GM08714 (cell line): ENCODE results near the gene TMEM72.

ENCODE experiments used
- H3K4me3 ChIP-seq: fragments of 200-500 bp; sonication (Bioruptor generic); 2 replicates; pipeline ENCODE4 v1.5.1; 2014; ENCODE audit warnings: mild to moderate bottlenecking, low read length, inconsistent platforms
- ZNF274 ChIP-seq: IDR thresholded peaks from 2 replicates; pipeline ENCODE4 v1.6.1; 2012; ENCODE audit warnings: mild to moderate bottlenecking, low read depth, low read length

Gene TMEM72

GRCh38 chr10:44982496-44982895 lies 71.4 kb downstream of the TMEM72 start:
- TF ChIP-seq ZNF274, result no peak

GRCh38 chr10:44983066-44983894 lies 72.1 kb downstream of the TMEM72 start:
- H3K4me3 ChIP-seq, result no peak overlapping the region
- no peak for TF ChIP-seq ZNF274

More at GRCh38 chr10:44982496-44982895, 71.4 kb downstream of the TMEM72 start:
- no peak overlapping the region for H3K4me3 ChIP-seq

DNA sequence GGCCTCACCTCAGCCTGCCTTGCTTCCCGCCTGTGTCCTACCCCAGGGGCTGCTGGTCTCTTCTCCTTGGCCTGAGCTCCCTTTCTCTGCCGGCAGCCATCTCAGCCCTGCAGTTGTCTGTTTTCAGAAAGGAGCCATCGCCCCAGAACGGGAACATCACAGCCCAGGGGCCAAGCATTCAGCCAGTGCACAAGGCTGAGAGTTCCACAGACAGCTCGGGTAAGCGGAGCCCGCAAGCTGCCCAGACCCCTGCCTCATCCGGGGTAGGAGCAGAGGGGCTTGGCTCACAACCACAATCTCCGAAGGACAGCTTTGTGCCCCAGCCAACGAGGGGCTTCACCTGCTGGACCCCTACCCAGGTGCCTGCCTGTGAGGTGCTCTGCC lies 72.8 kb downstream of the TMEM72 start:
- TF ChIP-seq ZNF274, result no peak
- no peak overlapping the region for H3K4me3 ChIP-seq

- TF ChIP-seq ZNF274, result no peak
- no peak overlapping the region for H3K4me3 ChIP-seq
These were observed 73.5 kb downstream of the TMEM72 start for GRCh38 chr10:44984671-44985101.

DNA sequence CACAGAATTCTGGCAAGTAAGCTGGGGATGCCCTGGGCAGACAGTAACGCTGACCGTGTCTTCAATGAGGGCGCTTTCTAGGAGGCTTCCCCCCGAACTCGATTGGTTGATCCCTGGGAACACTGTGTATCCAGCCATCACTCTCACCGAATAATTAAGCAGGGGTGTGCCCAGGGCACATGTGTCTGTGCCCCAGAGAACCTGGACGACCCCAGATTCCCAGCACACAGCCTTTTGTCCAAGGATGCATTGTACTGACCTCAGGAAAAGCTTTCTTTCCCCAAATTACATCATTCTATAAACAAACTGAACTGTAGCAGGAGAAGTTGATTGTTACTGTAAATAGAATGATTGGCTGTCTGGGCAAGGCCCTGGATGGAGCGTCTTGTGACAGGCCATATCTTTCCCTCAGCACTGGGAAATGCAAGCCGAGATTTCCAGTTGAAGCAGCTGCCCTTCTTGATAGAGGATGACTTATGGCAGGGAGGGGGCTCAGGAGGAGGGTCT lies 74.1 kb downstream of the TMEM72 start:
- no peak overlapping the region for H3K4me3 ChIP-seq
- TF ChIP-seq ZNF274, result no peak

GRCh38 chr10:44986179-44986578 lies 75.0 kb downstream of the TMEM72 start:
- no peak for TF ChIP-seq ZNF274
- H3K4me3 ChIP-seq, result no peak overlapping the region
